Hepatocyte (in vitro differentiated cells): Measurements from ENCODE around the gene CRABP2. TPM values are rescaled to one million over a fixed set of nuclear protein-coding genes. Genes with fewer than 3 reads are reported as not detected.
A peak's percentile ranks its signal among the peaks of the same experiment; 100 is the strongest.

ENCODE experiments used
- DNase-seq: peaks from one replicate; pipeline ENCODE4 v3.0.0-alpha.2; 2016; ENCODE audit warnings: low spot score
- H2AFZ ChIP-seq: fragments of 200-600 bp; sonication (generic); 2 replicates; pipeline ENCODE4 v1.6.0; 2016; ENCODE audit warnings: antibody characterized with exemption, mild to moderate bottlenecking
- H3K27ac ChIP-seq: fragments of 200-600 bp; sonication (generic); 2 replicates; pipeline ENCODE4 v1.5.1; 2016; ENCODE audit warnings: mild to moderate bottlenecking
- H3K27me3 ChIP-seq: fragments of 200-600 bp; sonication (generic); 2 replicates; pipeline ENCODE4 v1.6.1; 2016
- H3K36me3 ChIP-seq: fragments of 200-600 bp; sonication (generic); replicated peaks from 2 replicates; pipeline ENCODE4 v1.5.1; 2016; ENCODE audit warnings: low read depth; ENCODE audit not compliant: insufficient read depth
- H3K4me1 ChIP-seq: fragments of 200-600 bp; sonication (generic); 2 replicates; pipeline ENCODE4 v1.5.1; 2016; ENCODE audit warnings: mild to moderate bottlenecking, moderate library complexity; ENCODE audit not compliant: insufficient read depth
- H3K4me2 ChIP-seq: fragments of 200-600 bp; sonication (generic); 2 replicates; pipeline ENCODE4 v1.6.0; 2016
- H3K4me3 ChIP-seq: fragments of 200-600 bp; sonication (generic); 2 replicates; pipeline ENCODE4 v1.5.1; 2016; ENCODE audit warnings: mild to moderate bottlenecking
- H3K79me2 ChIP-seq: fragments of 200-600 bp; sonication (generic); 2 replicates; pipeline ENCODE4 v1.6.0; 2017; ENCODE audit warnings: mild to moderate bottlenecking
- H3K9me2 ChIP-seq: fragments of 200-600 bp; sonication (generic); replicated peaks from 2 replicates; pipeline ENCODE4 v1.6.0; 2017; ENCODE audit warnings: mild to moderate bottlenecking; ENCODE audit not compliant: insufficient read depth
- H3K9me3 ChIP-seq: fragments of 200-600 bp; sonication (generic); 2 replicates; pipeline ENCODE4 v1.5.1; 2016; ENCODE audit warnings: low read depth, mild to moderate bottlenecking
- H4K20me1 ChIP-seq: fragments of 200-600 bp; sonication (generic); 2 replicates; pipeline ENCODE4 v1.6.0; 2016; ENCODE audit warnings: mild to moderate bottlenecking; ENCODE audit not compliant: insufficient read depth, poor library complexity, severe bottlenecking
- CTCF ChIP-seq: fragments of 200-600 bp; sonication (generic); IDR thresholded peaks from 2 replicates; pipeline ENCODE4 v1.5.1; 2016; ENCODE audit warnings: antibody characterized with exemption, mild to moderate bottlenecking; ENCODE audit not compliant: poor library complexity
- EZH2 ChIP-seq: fragments of 200-600 bp; sonication (generic); IDR thresholded peaks from 2 replicates; pipeline ENCODE4 v1.6.1; 2016; ENCODE audit warnings: antibody characterized with exemption, mild to moderate bottlenecking, borderline replicate concordance
- EZH2phosphoT487 ChIP-seq: fragments of 200-600 bp; sonication (generic); IDR thresholded peaks from one replicate; pipeline ENCODE4 v1.6.1; 2018; ENCODE audit warnings: antibody characterized with exemption, mild to moderate bottlenecking, low read depth, moderate library complexity; ENCODE audit not compliant: unreplicated experiment, severe bottlenecking
- WGBS: methylation state at CpG from one replicate; pipeline ENCODE4 v1.1.6; 2016; ENCODE audit warnings: low lambda C conversion rate; ENCODE audit errors: missing lambda C conversion rate; 5-methylcytosine and 5-hydroxymethylcytosine counted together
- polyA plus RNA-seq: library from polyadenylated mRNA; unstranded; fragments of >200 nt; fragmentation: Nextera tagmentation; extraction: Ambion mirVana; gene quantifications from 2 replicates; pipeline ENCODE4 v1.2.1, GENCODE V29; 2016
- total RNA-seq: library from RNA; depleted of rRNA; stranded (reverse); fragments of >200 nt; gene quantifications from 2 replicates; pipeline ENCODE4 v1.2.3, GENCODE V29; 2014

CRABP2 gene
- total and polyA plus RNA-seq, 2 experiments from 2014 or later, result 93.5 to 171 TPM

- DNase-seq, result no peak
- peaks cover 39% of the 10 kb centered on the region for H3K79me2 ChIP-seq
- H3K27me3 ChIP-seq, result no peaks in the 10 kb centered on the region
- peaks cover 22% of the 10 kb centered on the region for H3K4me1 ChIP-seq
- H3K27ac ChIP-seq, result peak overlapping the region; percentile 89
- H3K9me3 ChIP-seq, result no peaks in the 10 kb centered on the region
- WGBS, result 59% methylated on average over 8 of the region's 8 CpGs
- no peaks in the 10 kb centered on the region for H3K36me3 ChIP-seq
- no peak for TF ChIP-seq EZH2phosphoT487
- no peak overlapping the region for H3K4me3 ChIP-seq
- peak overlapping the region; percentile 72 for H3K4me2 ChIP-seq
- H3K9me2 ChIP-seq, result no peaks in the 10 kb centered on the region
- H2AFZ ChIP-seq, result peak overlapping the region; percentile 39
- no peaks in the 10 kb centered on the region for H4K20me1 ChIP-seq
These were observed 36.1 kb upstream of the CRABP2 start for GRCh38 chr1:156741481-156741983.

GRCh38 chr1:156740741-156741480 is 35.5 kb upstream of the CRABP2 start, which contains the start of gene MRPL24:
Gene MRPL24 (minus strand): TSS chr1:156741088. CDS start chr1:156738704, 2,384 bp downstream.
- no peaks in the 10 kb centered on the region for H3K36me3 ChIP-seq
- peak; percentile 98 for DNase-seq
- H2AFZ ChIP-seq, result peak within 1 kb of the TSS; percentile 39
- no peaks in the 10 kb centered on the region for H3K9me2 ChIP-seq
- peak within 1 kb of the TSS; percentile 89 for H3K27ac ChIP-seq
- under 1% methylated on average over 38 of the region's 38 CpGs for WGBS
- H3K4me2 ChIP-seq, result peak within 1 kb of the TSS; percentile 84
- no peaks in the 10 kb centered on the region for H4K20me1 ChIP-seq
- no peak for TF ChIP-seq CTCF
- no peak for TF ChIP-seq EZH2
- no peak for TF ChIP-seq EZH2phosphoT487
- no peaks in the 10 kb centered on the region for H3K27me3 ChIP-seq
- peak within 1 kb of the TSS; percentile 32 for H3K4me3 ChIP-seq
- H3K4me1 ChIP-seq, result peaks cover 16% of the 10 kb centered on the region
- peaks cover 33% of the 10 kb centered on the region for H3K79me2 ChIP-seq
- H3K9me3 ChIP-seq, result no peaks in the 10 kb centered on the region

GRCh38 chr1:156740237-156740740 is 34.9 kb upstream of the CRABP2 start:
- no peaks in the 10 kb centered on the region for H3K9me2 ChIP-seq
- peak overlapping the region; percentile 34 for H2AFZ ChIP-seq
- H3K36me3 ChIP-seq, result no peaks in the 10 kb centered on the region
- H3K27me3 ChIP-seq, result no peaks in the 10 kb centered on the region
- peak overlapping the region; percentile 84 for H3K4me2 ChIP-seq
- WGBS, result 37% methylated on average over 7 of the region's 7 CpGs
- no peaks in the 10 kb centered on the region for H3K9me3 ChIP-seq
- H3K27ac ChIP-seq, result peak overlapping the region; percentile 53
- no peak for DNase-seq
- TF ChIP-seq EZH2phosphoT487 (no peak), EZH2 (no peak), CTCF (no peak)
- H4K20me1 ChIP-seq, result no peaks in the 10 kb centered on the region
- H3K4me1 ChIP-seq, result peaks cover 10% of the 10 kb centered on the region
- peak overlapping the region; percentile 32 for H3K4me3 ChIP-seq
- peaks cover 26% of the 10 kb centered on the region for H3K79me2 ChIP-seq

GRCh38 chr1:156738916-156739315 is 33.5 kb upstream of the CRABP2 start:
- H3K36me3 ChIP-seq, result no peaks in the 10 kb centered on the region
- no peak overlapping the region for H3K4me2 ChIP-seq
- H2AFZ ChIP-seq, result no peak overlapping the region
- TF ChIP-seq EZH2phosphoT487 (no peak), EZH2 (no peak), CTCF (no peak)
- no peaks in the 10 kb centered on the region for H3K9me2 ChIP-seq
- peaks cover 19% of the 10 kb centered on the region for H3K79me2 ChIP-seq
- no peak overlapping the region for H3K4me3 ChIP-seq
- no peaks in the 10 kb centered on the region for H3K27me3 ChIP-seq
- 96% methylated on average over 2 of the region's 2 CpGs for WGBS
- no peak for DNase-seq
- H3K4me1 ChIP-seq, result peaks cover 9% of the 10 kb centered on the region
- H3K27ac ChIP-seq, result no peak overlapping the region
- H3K9me3 ChIP-seq, result no peaks in the 10 kb centered on the region
- no peaks in the 10 kb centered on the region for H4K20me1 ChIP-seq
